Neural crest cell (in vitro differentiated cells): Measurements from ENCODE around the gene ARHGEF19. TPM values are rescaled to one million over a fixed set of nuclear protein-coding genes. Genes with fewer than 3 reads are reported as not detected.

Experiments used
- DNase-seq: peaks from one replicate; pipeline ENCODE4 v3.0.0; 2021; ENCODE audit warnings: low read depth, mixed read lengths, low spot score
- H3K27ac Mint-ChIP-seq: one replicate; pipeline ENCODE4 v1.8.0; 2021; ENCODE audit warnings: mild to moderate bottlenecking, mixed read lengths; ENCODE audit not compliant: unreplicated experiment
- H3K27me3 Mint-ChIP-seq: 2 replicates; pipeline ENCODE4 v1.8.0; 2021; ENCODE audit warnings: low read depth, mild to moderate bottlenecking, mixed read lengths
- H3K36me3 Mint-ChIP-seq: 2 replicates; pipeline ENCODE4 v1.8.0; 2021; ENCODE audit warnings: low read depth, mild to moderate bottlenecking, mixed read lengths
- H3K4me1 Mint-ChIP-seq: 2 replicates; pipeline ENCODE4 v1.8.0; 2021; ENCODE audit warnings: mixed read lengths
- H3K4me3 Mint-ChIP-seq: one replicate; pipeline ENCODE4 v1.8.0; 2021; ENCODE audit warnings: mild to moderate bottlenecking, mixed read lengths
- H3K9me3 Mint-ChIP-seq: 2 replicates; pipeline ENCODE4 v1.8.0; 2021; ENCODE audit warnings: mixed read lengths
- total RNA-seq: library from RNA; stranded (reverse); gene quantifications from 2 replicates; pipeline ENCODE4 v1.2.1, GENCODE V29; 2021
- TF ChIP-seq, protein P1 (sequence below): fragments of 200-600 bp; sonication (generic); conservative IDR thresholded peaks from 2 replicates; pipeline ENCODE4 v1.5.0; 2021; ENCODE audit warnings: antibody characterized with exemption, mild to moderate bottlenecking

The ARHGEF19 gene
- total RNA-seq, 1 donor from 2014 or later = 9.0 TPM

DNA sequence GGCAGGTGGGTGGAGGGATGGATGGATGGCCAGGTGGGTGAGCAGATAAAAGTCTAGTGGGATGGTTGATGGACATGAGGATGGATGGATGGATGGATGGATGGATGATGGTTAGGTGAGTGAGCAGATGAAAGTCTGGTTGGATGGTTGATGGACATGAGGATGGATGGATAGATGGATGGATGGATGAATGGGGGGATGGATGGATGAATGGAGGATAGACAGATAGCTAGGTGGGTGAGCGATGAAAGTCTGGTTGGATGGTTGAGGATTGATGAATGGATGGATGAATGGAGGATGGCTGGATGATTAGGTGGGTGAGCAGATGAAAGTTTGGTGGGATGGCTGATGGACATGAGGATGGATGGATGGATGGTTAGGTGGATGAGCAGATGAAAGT is 9.0 kb upstream of the ARHGEF19 start:
- H3K27ac Mint-ChIP-seq = no peak overlapping the region
- H3K27me3 Mint-ChIP-seq = peaks cover 74% of the 10 kb centered on the region
- no peaks in the 10 kb centered on the region for H3K36me3 Mint-ChIP-seq
- H3K4me1 Mint-ChIP-seq = peaks cover 11% of the 10 kb centered on the region
- H3K4me3 Mint-ChIP-seq = no peak overlapping the region
- no peak for DNase-seq
- TF ChIP-seq, protein P1, sequence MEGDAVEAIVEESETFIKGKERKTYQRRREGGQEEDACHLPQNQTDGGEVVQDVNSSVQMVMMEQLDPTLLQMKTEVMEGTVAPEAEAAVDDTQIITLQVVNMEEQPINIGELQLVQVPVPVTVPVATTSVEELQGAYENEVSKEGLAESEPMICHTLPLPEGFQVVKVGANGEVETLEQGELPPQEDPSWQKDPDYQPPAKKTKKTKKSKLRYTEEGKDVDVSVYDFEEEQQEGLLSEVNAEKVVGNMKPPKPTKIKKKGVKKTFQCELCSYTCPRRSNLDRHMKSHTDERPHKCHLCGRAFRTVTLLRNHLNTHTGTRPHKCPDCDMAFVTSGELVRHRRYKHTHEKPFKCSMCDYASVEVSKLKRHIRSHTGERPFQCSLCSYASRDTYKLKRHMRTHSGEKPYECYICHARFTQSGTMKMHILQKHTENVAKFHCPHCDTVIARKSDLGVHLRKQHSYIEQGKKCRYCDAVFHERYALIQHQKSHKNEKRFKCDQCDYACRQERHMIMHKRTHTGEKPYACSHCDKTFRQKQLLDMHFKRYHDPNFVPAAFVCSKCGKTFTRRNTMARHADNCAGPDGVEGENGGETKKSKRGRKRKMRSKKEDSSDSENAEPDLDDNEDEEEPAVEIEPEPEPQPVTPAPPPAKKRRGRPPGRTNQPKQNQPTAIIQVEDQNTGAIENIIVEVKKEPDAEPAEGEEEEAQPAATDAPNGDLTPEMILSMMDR = no peak
- no peaks in the 10 kb centered on the region for H3K9me3 Mint-ChIP-seq

DNA sequence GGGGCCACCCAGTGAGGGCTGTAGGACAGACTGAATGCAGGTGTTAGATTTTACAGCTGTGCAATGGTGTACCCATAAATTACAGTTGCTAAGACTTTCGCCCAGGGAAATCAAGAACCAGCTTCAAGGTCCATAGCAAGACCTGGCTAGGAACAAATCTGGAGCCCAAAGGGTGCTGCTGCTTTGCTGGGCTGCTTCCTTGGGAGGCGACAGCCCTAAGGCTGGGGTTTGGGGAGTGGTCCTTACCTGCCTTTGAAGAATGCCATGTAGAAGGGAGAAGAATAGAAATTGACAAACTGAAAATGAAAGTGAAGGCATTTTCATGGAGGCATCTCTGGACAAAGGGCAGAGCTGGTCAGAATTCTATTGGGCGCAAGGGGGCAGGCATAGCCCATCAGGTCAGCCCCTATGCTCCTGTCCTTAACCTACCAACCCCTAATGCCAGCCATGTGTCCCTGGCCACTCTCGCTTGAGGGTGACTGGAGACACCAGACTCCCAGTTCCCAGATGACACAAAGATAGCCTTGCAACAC is 7.6 kb upstream of the ARHGEF19 start:
- Mint-ChIP-seq H3K4me3 (no peak overlapping the region), H3K9me3 (no peaks in the 10 kb centered on the region), H3K36me3 (no peaks in the 10 kb centered on the region), H3K27me3 (peaks cover 69% of the 10 kb centered on the region), H3K4me1 (peaks cover 12% of the 10 kb centered on the region), H3K27ac (no peak overlapping the region)
- TF ChIP-seq, protein P1 = no peak
- no peak for DNase-seq

DNA sequence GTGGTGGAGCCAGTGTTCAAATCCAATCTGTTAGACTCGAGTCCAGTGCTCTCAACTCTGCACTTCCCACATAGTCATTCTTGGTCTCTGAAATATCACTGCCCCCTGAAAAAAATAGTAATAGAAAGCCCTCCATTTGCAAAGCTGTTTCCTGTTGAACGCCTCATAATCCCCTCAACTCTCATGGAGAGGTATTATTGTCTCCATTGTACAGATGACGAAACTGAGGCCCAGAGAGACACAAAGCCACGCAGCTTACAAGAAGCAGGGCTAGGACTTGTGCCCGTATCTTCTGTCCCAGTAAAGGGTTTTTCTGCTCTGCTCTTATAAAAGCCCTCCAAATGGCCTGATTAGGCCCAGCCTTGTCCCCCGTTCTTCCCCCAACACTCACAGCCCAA is 6.2 kb upstream of the ARHGEF19 start:
- Mint-ChIP-seq H3K9me3 (no peaks in the 10 kb centered on the region), H3K4me3 (peak overlapping the region; percentile 44), H3K27ac (no peak overlapping the region)

DNA sequence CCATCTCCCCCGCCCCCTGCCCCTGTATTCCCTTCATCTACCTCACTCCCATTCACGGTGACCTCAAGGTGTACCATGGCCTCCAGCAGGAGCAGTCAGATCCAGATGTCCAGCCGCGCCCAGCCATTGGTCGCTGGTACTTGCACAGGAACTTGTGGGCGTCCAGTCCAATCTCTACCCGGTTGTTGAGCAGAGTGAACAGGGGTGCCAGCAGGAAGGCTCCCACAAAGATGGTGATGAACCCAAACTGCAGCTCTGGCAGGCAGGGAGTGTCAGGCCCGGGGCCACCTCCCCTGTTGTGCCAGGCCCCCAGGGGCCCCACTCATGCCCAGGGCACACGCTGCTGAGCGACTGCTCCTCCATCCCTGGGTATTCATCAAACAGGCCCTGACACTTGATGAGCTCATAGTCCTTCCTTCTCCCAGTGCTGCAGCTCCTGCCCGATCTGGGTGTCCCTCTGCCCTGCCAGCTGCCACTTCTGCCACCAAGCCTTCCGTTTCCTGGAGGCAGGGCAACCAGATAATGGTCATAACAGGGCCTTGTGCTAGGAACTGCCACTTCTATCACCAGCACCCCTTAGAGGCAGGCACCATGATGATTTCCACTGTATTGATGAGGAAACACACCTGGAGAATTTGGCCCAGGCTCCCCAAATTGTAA is 5.7 kb upstream of the ARHGEF19 start:
- peaks cover 12% of the 10 kb centered on the region for H3K4me1 Mint-ChIP-seq
- no peak overlapping the region for H3K27ac Mint-ChIP-seq
- H3K4me3 Mint-ChIP-seq = peak overlapping the region; percentile 44
- H3K36me3 Mint-ChIP-seq = no peaks in the 10 kb centered on the region
- H3K27me3 Mint-ChIP-seq = peaks cover 54% of the 10 kb centered on the region
- TF ChIP-seq, protein P1 = no peak
- H3K9me3 Mint-ChIP-seq = no peaks in the 10 kb centered on the region
- DNase-seq = no peak

More for the DNA sequence above, 6.2 kb upstream of the ARHGEF19 start:
- DNase-seq = no peak
- Mint-ChIP-seq H3K27me3 (peaks cover 55% of the 10 kb centered on the region), H3K36me3 (no peaks in the 10 kb centered on the region), H3K4me1 (peaks cover 12% of the 10 kb centered on the region)
- TF ChIP-seq, protein P1 = no peak

DNA sequence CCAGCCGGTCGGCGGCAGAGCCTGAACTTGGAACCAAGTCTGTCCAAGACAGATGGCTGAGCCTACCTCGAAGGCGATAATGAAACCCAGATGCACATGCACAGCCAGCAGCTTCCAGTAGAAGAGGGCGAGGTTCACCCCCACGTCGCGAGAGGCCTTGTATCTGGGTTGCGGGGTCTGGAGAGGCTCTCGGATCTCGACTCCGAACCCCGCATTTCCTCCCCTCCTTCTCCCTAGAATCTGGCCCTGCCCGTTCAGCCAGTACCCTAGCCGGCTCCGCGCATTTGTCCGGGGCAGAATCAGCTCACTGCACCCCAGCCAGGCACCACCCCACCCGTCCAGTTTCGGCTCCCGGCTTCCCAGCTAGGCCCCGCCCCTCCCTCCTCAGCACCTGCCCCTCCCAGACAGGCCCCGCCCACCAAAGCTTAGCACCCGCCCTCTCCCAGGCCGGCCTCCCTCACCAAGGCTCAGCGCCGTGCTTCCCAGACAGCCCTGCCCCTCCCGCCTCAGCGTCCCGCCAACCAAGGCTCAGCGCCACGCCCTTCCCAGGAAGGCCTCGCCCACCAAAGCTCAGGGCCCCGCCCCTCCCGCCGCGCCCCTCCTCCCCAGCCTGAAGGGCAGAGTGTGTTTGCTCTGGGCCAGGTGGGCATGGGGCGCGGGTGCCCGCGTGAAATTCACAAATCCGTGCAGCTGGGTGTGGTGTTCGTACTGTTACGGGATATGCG is 4.8 kb upstream of the ARHGEF19 start:
- peak; percentile 93 for DNase-seq
- Mint-ChIP-seq H3K4me1 (peaks cover 16% of the 10 kb centered on the region), H3K27ac (no peak overlapping the region), H3K27me3 (peaks cover 58% of the 10 kb centered on the region), H3K36me3 (no peaks in the 10 kb centered on the region), H3K9me3 (no peaks in the 10 kb centered on the region), H3K4me3 (peak overlapping the region; percentile 85)
- TF ChIP-seq, protein P1 = no peak
